Lower leg skin (tissue), 3 donors: ENCODE results near the gene MYH10.

ENCODE experiments used
- CTCF ChIP-seq, 3 donors: fragments of 450-650 bp; IDR thresholded peaks; one replicate each; pipeline ENCODE4 v1.5.1; 2016; ENCODE audit warnings: antibody characterized with exemption in 3 of 3, mild to moderate bottlenecking in 3 of 3, moderate library complexity in 2 of 3
- POLR2A ChIP-seq, 2 donors: fragments of 450-650 bp; IDR thresholded peaks; one replicate each; pipeline ENCODE4 v1.6.1; 2016 to 2017; ENCODE audit warnings: antibody characterized with exemption in 2 of 2, mild to moderate bottlenecking in 1 of 2, moderate library complexity in 1 of 2

GRCh38 chr17:8481703-8482102 is 148.8 kb downstream of the MYH10 start:
- TF ChIP-seq CTCF (IDR thresholded peaks at IDR 0.05): no peak
- TF ChIP-seq POLR2A (IDR thresholded peaks at IDR 0.05): no peak
